GM12801 (cell line): ENCODE data around the gene SGF29.

ENCODE experiments used
- TF ChIP-seq, protein P1 (sequence below): IDR thresholded peaks from one replicate; pipeline ENCODE4 v1.5.1; 2011; ENCODE audit warnings: control low read depth; ENCODE audit not compliant: insufficient read length; ENCODE audit errors: extremely low read depth

Gene SGF29

DNA sequence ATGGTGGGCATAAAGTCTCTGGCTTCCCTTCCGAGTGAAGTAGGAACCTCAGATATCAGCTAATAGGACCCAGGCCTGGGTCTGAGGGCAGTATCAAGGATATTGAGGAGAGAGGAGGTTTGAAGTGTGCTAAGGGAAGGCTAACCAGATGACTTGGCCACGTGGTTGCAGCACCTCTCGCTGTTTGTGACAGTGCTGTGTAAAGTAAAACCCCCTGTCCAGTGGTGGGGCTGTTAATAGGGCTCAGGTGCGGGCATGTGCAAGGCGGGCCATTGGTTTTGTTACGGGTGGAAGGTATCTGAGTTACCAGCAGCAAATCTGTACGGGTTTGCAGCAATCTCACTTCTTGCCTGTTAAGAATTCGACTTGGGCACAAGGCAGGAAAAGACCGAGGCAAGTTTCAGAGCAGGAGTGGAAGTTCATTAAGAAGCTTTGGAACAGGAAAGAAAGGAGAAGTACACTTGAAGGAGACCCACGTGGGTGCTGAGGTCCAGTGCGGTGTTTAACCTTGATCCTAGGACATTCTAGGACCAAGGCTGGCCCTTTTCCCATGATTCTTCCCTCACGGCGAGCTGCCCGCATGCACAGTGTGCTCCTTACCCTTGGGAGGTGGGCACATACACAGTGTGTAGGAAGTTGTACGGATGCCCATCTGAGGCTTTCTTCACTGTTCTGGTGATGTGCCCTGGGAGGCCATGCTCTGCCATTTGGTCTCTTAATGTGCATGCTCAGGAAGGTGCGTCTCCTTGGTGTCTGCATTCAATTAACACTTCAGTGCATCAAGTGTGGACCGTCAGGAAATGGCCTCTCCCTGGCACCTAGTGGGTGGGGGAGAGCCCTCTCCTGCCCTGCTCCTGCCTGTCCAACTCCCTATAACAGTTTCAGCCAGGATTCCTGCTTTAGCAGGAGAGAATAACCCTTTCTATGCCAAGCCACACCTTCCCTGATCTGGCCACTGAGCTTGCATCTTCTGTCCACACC lies 20.3 kb downstream of the SGF29 start:
- TF ChIP-seq, protein P1, sequence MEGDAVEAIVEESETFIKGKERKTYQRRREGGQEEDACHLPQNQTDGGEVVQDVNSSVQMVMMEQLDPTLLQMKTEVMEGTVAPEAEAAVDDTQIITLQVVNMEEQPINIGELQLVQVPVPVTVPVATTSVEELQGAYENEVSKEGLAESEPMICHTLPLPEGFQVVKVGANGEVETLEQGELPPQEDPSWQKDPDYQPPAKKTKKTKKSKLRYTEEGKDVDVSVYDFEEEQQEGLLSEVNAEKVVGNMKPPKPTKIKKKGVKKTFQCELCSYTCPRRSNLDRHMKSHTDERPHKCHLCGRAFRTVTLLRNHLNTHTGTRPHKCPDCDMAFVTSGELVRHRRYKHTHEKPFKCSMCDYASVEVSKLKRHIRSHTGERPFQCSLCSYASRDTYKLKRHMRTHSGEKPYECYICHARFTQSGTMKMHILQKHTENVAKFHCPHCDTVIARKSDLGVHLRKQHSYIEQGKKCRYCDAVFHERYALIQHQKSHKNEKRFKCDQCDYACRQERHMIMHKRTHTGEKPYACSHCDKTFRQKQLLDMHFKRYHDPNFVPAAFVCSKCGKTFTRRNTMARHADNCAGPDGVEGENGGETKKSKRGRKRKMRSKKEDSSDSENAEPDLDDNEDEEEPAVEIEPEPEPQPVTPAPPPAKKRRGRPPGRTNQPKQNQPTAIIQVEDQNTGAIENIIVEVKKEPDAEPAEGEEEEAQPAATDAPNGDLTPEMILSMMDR, result no peak

DNA sequence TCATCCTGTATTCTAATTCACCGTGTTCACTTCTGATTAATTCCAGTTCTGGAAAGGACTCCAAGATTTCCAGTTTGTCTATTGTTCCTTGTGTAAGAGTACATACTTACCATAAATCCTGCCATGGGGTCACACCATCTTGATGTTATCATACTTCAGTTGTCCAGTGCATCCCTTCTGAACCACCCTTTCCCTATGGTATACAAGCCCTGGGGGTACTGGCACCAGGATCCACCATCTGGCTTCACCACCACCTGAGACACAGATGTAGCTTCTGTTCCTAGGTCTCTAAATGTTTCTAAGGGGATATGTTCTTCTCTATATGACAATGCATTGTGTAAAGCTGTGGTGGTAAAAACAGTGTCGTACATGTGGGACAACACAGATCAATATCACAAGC lies 21.2 kb downstream of the SGF29 start:
- TF ChIP-seq, protein P1, result no peak

DNA sequence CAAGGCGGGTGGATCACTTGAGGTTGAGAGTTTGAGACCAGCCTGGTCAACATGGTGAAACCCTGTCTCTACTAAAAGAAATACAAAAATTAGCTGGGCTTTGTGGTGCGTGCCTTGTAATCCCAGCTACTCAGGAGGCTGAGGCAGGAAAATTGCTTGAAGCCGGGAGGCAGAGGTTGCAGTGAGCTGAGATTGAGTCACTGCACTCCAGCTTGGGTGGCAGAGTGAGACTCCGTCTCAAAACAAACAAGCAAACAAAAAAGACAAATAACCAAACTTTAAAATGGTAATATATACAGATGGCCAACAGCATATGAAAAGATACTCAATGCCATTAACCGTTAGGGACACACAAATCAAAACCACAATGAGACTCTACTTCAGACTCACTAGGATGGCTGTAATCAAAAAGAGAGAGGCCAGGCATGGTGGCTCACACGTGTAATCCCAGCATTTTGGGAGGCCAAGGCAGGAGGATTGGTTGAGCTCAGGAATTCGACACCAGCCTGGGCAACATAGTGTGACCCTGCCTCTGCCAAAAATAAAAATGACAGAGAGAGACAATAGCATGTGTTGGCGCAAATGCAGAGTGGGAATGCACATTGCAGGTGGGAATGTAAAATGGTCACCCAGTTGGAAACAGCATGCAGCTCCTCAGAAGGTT lies 21.9 kb downstream of the SGF29 start:
- TF ChIP-seq, protein P1, result no peak

DNA sequence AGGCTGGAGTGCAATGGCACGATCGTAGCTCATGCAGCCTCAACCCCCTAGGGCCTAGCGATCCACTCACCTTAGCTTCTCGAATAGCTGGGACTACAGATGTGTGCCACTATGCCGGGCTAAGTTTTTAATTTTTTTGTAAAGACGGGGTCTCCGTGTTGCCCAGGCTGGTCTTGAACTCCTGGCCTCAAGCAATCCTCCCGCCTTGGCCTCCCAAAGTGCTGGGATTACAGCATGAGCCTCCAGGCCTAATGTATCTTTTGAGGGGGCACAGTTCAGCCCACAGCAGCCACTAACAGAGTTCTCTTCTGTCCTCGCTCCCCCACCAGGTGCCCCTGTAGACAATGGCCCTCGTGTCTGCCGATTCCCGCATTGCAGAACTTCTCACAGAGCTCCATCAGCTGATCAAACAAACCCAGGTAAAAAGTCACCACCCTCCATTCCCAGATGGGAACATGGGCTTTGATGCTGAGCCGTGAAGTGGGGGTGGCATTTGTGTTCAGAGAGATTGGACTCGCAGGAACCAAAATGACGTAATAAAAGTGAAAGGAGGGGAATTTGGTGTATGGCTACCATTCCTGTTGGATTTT lies 27.1 kb downstream of the SGF29 start:
- TF ChIP-seq, protein P1, result no peak

DNA sequence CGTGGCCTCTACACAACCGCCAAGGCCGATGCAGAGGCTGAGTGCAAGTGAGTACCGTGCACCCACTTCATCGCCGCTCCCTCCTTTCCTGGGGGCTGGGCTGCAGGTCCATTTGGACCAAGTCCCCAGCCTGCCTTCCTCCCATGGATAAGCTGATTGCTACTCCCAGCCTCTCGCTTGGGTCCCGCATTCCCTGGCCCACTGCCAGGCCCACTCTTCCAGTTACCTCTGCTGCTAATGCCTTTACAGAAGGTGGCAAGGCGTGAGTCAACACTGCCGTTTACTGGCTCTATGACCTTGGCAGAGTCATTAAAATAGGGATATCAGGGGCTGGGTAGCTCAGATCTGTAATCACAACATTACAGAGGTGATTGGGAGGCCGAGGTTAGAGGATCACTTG lies 32.0 kb downstream of the SGF29 start:
- TF ChIP-seq, protein P1, result no peak

DNA sequence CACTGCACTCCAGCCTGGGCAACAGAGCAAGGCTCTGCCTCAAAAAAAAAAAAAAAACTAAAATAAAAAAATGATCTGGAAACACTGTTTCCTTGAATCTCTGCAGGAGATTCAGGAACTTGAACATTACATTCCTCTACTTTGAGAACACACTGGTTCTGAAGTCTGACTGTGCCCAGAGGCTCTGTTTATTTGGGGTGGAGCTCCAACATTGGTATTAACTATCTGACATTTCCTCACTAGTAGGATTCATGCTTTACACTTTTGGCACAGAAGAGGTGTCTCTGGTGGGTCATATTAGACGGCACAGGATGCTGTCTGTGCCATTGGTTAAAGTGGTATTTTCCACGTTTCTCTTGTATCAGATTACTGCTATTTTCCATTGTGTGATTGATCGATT lies 32.7 kb downstream of the SGF29 start:
- TF ChIP-seq, protein P1, result no peak

DNA sequence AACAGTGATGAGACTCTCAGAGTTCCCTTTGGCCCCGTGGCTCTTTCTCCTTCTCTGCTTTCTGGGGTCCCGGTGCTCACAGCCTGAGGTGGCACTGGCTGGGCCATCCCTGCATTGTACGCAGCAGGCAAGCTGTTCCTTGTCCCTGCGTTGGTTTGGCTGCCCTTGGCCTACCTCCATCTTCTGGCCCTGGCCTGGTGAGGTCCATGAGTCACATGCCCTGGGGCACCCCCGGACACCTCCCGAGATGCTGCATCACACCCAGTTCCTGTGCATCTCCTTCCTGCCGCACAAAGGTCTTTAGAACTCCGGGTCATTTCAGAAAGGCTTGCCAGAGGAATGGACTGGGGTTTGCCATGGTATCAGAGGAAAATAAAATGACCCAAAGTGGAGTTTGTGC lies 33.7 kb downstream of the SGF29 start:
- TF ChIP-seq, protein P1, result no peak
